Chondrocyte (in vitro differentiated cells): Measurements from ENCODE around the gene TESPA1. TPM values are rescaled to one million over a fixed set of nuclear protein-coding genes. Genes with fewer than 3 reads are reported as not detected.

Experiments used
- DNase-seq: peaks from one replicate; pipeline ENCODE4 v3.0.0; 2021; ENCODE audit warnings: mixed read lengths, low spot score
- H3K27ac Mint-ChIP-seq: one replicate; pipeline ENCODE4 v1.8.0; 2021; ENCODE audit warnings: mild to moderate bottlenecking, moderate library complexity, mixed read lengths; ENCODE audit not compliant: unreplicated experiment
- H3K27me3 Mint-ChIP-seq: 2 replicates; pipeline ENCODE4 v1.8.0; 2021; ENCODE audit warnings: low read depth, mixed read lengths
- H3K36me3 Mint-ChIP-seq: 2 replicates; pipeline ENCODE4 v1.8.0; 2021; ENCODE audit warnings: low read depth, mixed read lengths
- H3K4me1 Mint-ChIP-seq: 2 replicates; pipeline ENCODE4 v1.8.0; 2021; ENCODE audit warnings: low read depth, mild to moderate bottlenecking, mixed read lengths
- H3K4me3 Mint-ChIP-seq: one replicate; pipeline ENCODE4 v1.8.0; 2021; ENCODE audit warnings: mild to moderate bottlenecking, moderate library complexity, mixed read lengths; ENCODE audit not compliant: unreplicated experiment
- H3K9me3 Mint-ChIP-seq: 2 replicates; pipeline ENCODE4 v1.8.0; 2021; ENCODE audit warnings: low read depth, mixed read lengths
- CTCF ChIP-seq: fragments of 200-600 bp; sonication (generic); IDR thresholded peaks from 2 replicates; pipeline ENCODE4 v1.5.0; 2021; ENCODE audit warnings: antibody characterized with exemption, mild to moderate bottlenecking, moderate library complexity
- total RNA-seq: library from RNA; stranded (reverse); gene quantifications from 3 replicates; pipeline ENCODE4 v1.2.1, GENCODE V29; 2021

TESPA1 gene
- total RNA-seq, 1 donor from 2014 or later = not detected

- no peak overlapping the region for H3K4me3 Mint-ChIP-seq
- no peak overlapping the region for H3K27ac Mint-ChIP-seq
- peaks cover 35% of the 10 kb centered on the region for H3K27me3 Mint-ChIP-seq
- no peaks in the 10 kb centered on the region for H3K9me3 Mint-ChIP-seq
- TF ChIP-seq CTCF = no peak
- no peaks in the 10 kb centered on the region for H3K36me3 Mint-ChIP-seq
- H3K4me1 Mint-ChIP-seq = no peaks in the 10 kb centered on the region
- no peak for DNase-seq
Observed at GRCh38 chr12:54981796-54982195, 2.8 kb downstream of the TESPA1 start.

GRCh38 chr12:54980341-54980740, 4.2 kb downstream of the TESPA1 start:
- H3K27ac Mint-ChIP-seq = no peak overlapping the region
- H3K36me3 Mint-ChIP-seq = no peaks in the 10 kb centered on the region
- no peaks in the 10 kb centered on the region for H3K4me1 Mint-ChIP-seq
- peaks cover 42% of the 10 kb centered on the region for H3K27me3 Mint-ChIP-seq
- H3K9me3 Mint-ChIP-seq = no peaks in the 10 kb centered on the region
- DNase-seq = no peak
- H3K4me3 Mint-ChIP-seq = no peak overlapping the region
- TF ChIP-seq CTCF = no peak

- no peak for TF ChIP-seq CTCF
- Mint-ChIP-seq H3K9me3 (no peaks in the 10 kb centered on the region), H3K27me3 (peaks cover 45% of the 10 kb centered on the region), H3K4me3 (no peak overlapping the region), H3K36me3 (no peaks in the 10 kb centered on the region), H3K4me1 (no peaks in the 10 kb centered on the region), H3K27ac (no peak overlapping the region)
- DNase-seq = no peak
Observed at GRCh38 chr12:54977857-54978256, 6.7 kb downstream of the TESPA1 start.

GRCh38 chr12:54977155-54977554, 7.4 kb downstream of the TESPA1 start:
- H3K36me3 Mint-ChIP-seq = no peaks in the 10 kb centered on the region
- TF ChIP-seq CTCF = no peak
- no peak overlapping the region for H3K4me3 Mint-ChIP-seq
- H3K4me1 Mint-ChIP-seq = no peaks in the 10 kb centered on the region
- H3K9me3 Mint-ChIP-seq = no peaks in the 10 kb centered on the region
- no peak overlapping the region for H3K27ac Mint-ChIP-seq
- peaks cover 40% of the 10 kb centered on the region for H3K27me3 Mint-ChIP-seq
- DNase-seq = no peak

- Mint-ChIP-seq H3K4me1 (no peaks in the 10 kb centered on the region), H3K27ac (no peak overlapping the region), H3K9me3 (no peaks in the 10 kb centered on the region), H3K36me3 (no peaks in the 10 kb centered on the region), H3K27me3 (peaks cover 41% of the 10 kb centered on the region), H3K4me3 (no peak overlapping the region)
- no peak for TF ChIP-seq CTCF
- DNase-seq = no peak
Observed at GRCh38 chr12:54975875-54976274, 8.7 kb downstream of the TESPA1 start.
